K562 (cell line): ENCODE measurements around the gene GPR35.

Experiments used
- GABPA ChIP-seq: fragments of 200-800 bp; sonication (Bioruptor generic); conservative IDR thresholded peaks from 2 replicates; pipeline ENCODE4 v1.6.1; 2016; ENCODE audit warnings: low read depth, missing genetic modification characterization, missing compliant biosample characterization
- NFIC ChIP-seq: fragments of 450-650 bp; IDR thresholded peaks from 2 replicates; pipeline ENCODE4 v1.6.1; 2017; ENCODE audit warnings: mild to moderate bottlenecking, inconsistent platforms
- ZNF165 ChIP-seq: fragments of 250-450 bp; sonication (Bioruptor Pico); IDR thresholded peaks from 2 replicates; pipeline ENCODE4 v1.4.0; 2020; ENCODE audit warnings: borderline replicate concordance
- TF ChIP-seq, protein P1 (sequence below): sonication (generic); formaldehyde crosslinking; IDR thresholded peaks from 2 replicates; pipeline ENCODE4 v1.8.0; 2022; ENCODE audit warnings: missing genetic modification reagents, mild to moderate bottlenecking, borderline replicate concordance

DNA sequence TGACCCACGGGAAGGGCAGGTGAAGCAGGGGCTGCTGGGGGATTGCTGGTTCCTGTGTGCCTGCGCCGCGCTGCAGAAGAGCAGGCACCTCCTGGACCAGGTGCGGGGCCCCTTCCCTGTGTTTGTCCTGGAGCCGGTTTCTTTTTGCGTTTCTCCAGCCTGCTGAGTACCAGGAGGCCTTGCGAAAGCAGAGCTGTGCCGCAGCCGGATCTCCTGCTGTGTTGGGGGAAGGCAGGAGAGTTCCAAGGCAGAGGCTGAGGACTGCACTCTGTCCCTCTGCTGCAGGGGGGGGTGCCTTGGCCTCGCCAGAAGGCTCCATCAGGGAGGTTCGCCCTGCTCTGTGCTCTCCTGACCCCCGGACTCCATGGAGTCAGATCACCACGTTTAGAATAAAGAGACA, 35.9 kb upstream of the GPR35 start:
- TF ChIP-seq NFIC (no peak), GABPA (tag) (no peak), ZNF165 (CRISPR knock-in tag) (no peak)
- TF ChIP-seq, protein P1, sequence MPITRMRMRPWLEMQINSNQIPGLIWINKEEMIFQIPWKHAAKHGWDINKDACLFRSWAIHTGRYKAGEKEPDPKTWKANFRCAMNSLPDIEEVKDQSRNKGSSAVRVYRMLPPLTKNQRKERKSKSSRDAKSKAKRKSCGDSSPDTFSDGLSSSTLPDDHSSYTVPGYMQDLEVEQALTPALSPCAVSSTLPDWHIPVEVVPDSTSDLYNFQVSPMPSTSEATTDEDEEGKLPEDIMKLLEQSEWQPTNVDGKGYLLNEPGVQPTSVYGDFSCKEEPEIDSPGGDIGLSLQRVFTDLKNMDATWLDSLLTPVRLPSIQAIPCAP (CRISPR knock-in tag) = no peak
